HG02571 (cell line): Measurements from ENCODE around the gene DUSP1.

ENCODE experiments used
- ATAC-seq: cut with Tn5 transposase; IDR thresholded peaks from one replicate; pipeline ENCODE4 v1.9.1; 2021; ENCODE audit warnings: mild to moderate bottlenecking, moderate library complexity; ENCODE audit not compliant: unreplicated experiment

DUSP1 gene

GRCh38 chr5:172727551-172727950 lies 43.4 kb downstream of the DUSP1 start:
- ATAC-seq = no peak

GRCh38 chr5:172726966-172727365 lies 44.0 kb downstream of the DUSP1 start:
- ATAC-seq = no peak

DNA sequence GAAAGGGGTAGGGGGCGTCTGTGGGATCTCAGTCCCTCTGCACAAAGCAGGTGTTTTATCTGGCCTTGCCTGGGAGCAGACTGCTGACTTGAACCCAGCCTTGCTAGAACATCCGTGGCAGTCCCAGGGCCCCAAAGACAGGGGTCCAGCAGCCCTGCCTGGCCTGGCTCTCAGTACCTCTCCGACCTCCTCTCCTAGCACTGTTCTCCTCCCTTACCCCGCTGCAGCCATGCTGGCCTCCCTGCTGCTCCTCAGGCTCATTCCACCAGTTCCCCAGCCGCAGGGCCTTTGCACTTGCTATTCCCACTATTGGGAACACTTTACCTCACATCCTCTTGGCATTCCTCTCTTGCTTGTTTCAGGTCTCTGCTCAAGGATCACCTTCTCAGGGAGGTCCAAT lies 45.2 kb downstream of the DUSP1 start:
- ATAC-seq = no peak

- ATAC-seq = no peak
Observed at GRCh38 chr5:172725273-172725672, 45.7 kb downstream of the DUSP1 start.

GRCh38 chr5:172724242-172725183 lies 46.5 kb downstream of the DUSP1 start:
- ATAC-seq = no peak

DNA sequence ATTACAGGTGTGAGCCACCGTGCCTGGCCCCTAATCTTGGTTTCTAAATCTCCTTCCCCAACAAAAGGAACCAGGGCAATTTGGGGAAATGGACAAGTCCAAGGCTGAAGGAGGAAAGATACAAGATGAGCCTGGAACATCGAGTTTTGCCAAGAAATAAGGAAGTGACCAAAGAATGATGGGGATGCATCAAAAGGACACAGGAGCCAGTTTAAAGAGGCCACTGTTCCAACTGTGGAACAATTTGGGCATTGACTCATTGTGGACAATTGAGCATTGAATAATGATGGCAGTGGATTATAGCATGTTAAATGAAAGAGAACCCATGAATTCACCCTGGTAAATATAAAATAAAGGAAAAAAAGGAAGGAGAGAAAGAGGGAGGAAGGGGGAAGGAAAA lies 47.5 kb downstream of the DUSP1 start:
- no peak for ATAC-seq

GRCh38 chr5:172722327-172722815 lies 48.6 kb downstream of the DUSP1 start:
- no peak for ATAC-seq

- no peak for ATAC-seq
Observed at GRCh38 chr5:172721455-172722326, 49.3 kb downstream of the DUSP1 start.

- ATAC-seq = no peak
Observed at GRCh38 chr5:172720655-172721054, 50.3 kb downstream of the DUSP1 start.

DNA sequence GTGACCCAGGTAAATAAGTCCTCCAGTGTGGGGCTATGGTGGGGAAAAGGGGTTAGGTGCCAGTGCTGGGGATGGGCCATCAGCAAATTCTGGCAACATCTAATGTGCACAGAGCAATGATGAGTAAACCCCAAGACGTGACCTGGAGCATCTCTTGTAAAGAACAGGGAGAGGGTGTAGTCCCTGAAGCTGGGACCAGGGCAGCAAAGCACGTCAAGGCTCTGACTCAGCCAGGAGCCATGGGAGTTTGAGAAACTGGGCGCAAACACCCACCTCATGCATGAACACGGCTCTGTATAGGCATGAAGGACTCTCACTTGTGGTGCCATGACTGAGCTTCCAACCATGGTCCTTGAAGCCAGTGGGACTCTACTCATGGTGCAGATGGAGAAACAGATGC lies 51.8 kb downstream of the DUSP1 start:
- ATAC-seq = no peak

- no peak for ATAC-seq
Observed at GRCh38 chr5:172718527-172719114, 52.4 kb downstream of the DUSP1 start.
